Measurements from ENCODE around the gene FCGR2B.

- TF ChIP-seq RARB (CRISPR knock-in tag; IDR thresholded peaks at IDR 0.05) = no peak
- TF ChIP-seq ZFP3 (CRISPR knock-in tag; IDR thresholded peaks at IDR 0.05) = no peak
- TF ChIP-seq CREB5 (CRISPR knock-in tag; IDR thresholded peaks at IDR 0.05; ENCODE audit: low read depth) = no peak
Measured at GRCh38 chr1:161726473-161727255, 63.7 kb downstream of the FCGR2B start.

All from SK-N-SH treated with all-trans-retinoic acid at 6 μM for 48 hours (cell line).